Pancreas (tissue), 10 donors: ENCODE results near the gene THPO. TPM values are rescaled to one million over a fixed set of nuclear protein-coding genes. Genes with fewer than 3 reads are reported as not detected.

Experiments
- ATAC-seq, 4 donors: fragments of 200-7000 bp; cut with Tn5 transposase; one replicate each; pipeline versions ENCODE4 v1.8.0 to v1.9.1; 2020; ENCODE audit warnings: mild to moderate bottlenecking in 4 of 4, moderate library complexity in 4 of 4
- DNase-seq, 6 donors: peaks; one replicate each; pipeline ENCODE4 v3.0.0-alpha.2; 2020
- FAIRE-seq: peaks from 2 replicates; lab custom pipeline; 2012; peaks lifted over from hg19 to GRCh38; lab: Jason Lieb, UNC
- H3K27ac ChIP-seq, 4 donors: fragments of 200-600 bp; sonication (generic); 1 replicate in 3 of 4; 2 replicates in 1 of 4; pipeline versions ENCODE4 v1.5.0 to v1.8.0; 2020
- H3K27me3 ChIP-seq, 4 donors: fragments of 200-600 bp; one replicate each; pipeline ENCODE4 v1.8.0; 2021
- H3K36me3 ChIP-seq, 3 donors: fragments of 200-600 bp; sonication (generic) in 1 of 3; one replicate each; pipeline versions ENCODE4 v1.5.0 to v1.8.0; 2020 to 2021
- H3K4me1 ChIP-seq, 3 donors: fragments of 200-600 bp; one replicate each; pipeline ENCODE4 v1.8.0; 2021
- H3K4me3 ChIP-seq, 4 donors: fragments of 200-600 bp; sonication (generic) in 2 of 4; one replicate each; pipeline versions ENCODE4 v1.5.0 to v1.8.0; 2020 to 2021
- H3K9me3 ChIP-seq, 4 donors: fragments of 200-600 bp; one replicate each; pipeline ENCODE4 v1.8.0; 2021
- WGBS, 2 donors: extraction: QIAGEN DNeasy Blood & Tissue Kit; methylation state at CpG; one replicate each; pipeline ENCODE4 v1.1.7; 2013; 5-methylcytosine and 5-hydroxymethylcytosine counted together
- intact Hi-C, 3 donors: fragments of 100-400 bp; cut with DNase I; formaldehyde crosslinking; loops; one replicate each; pipeline versions ENCODE4 v1.11.1 to v1.14.2; 2022
- polyA plus RNA-seq, 2 donors: library from polyadenylated mRNA; stranded (reverse); fragments of 200-250 nt; gene quantifications; one replicate each; pipeline ENCODE4 v1.2.3, GENCODE V29; 2013
- total RNA-seq, 6 donors: library from RNA; stranded (reverse); fragmentation: NEBNext Ultra II Directional in 4 of 6; extraction: Animal tissue kit (Norgen Biotek cat#: 25700) in 4 of 6; gene quantifications; one replicate each; pipeline versions ENCODE4 v1.2.1 to v1.2.4, GENCODE V29; 2021 to 2023
- TF ChIP-seq, protein P1 (sequence below), 4 donors: fragments of 200-600 bp; sonication (generic) in 3 of 4; IDR thresholded peaks; one replicate each; pipeline versions ENCODE4 v1.5.0 to v1.8.0; 2021; ENCODE audit warnings: antibody characterized with exemption in 4 of 4
- donor health status: healthy with polysubstance abuse.
- donor health status: DM: no; HTN: no; CAD: no; lungs with moderate emphysema.
- donor health status: DM: no; HTN: no; CAD: no.
- donor health status: control.
- donor health status: control.
- donor health status: Bipolar disorder and iron deficiency.
- donor health status: DM: yes; HTN: yes; CAD: no.
- donor health status: DM: no; HTN: no; CAD: no.
- donor health status: DM: no; HTN: no; CAD: no.
- donor health status: DM: yes; HTN: yes; CAD: no.

THPO gene
- total and polyA plus RNA-seq, 8 donors: 0.28 to 1.3 (median 0.54) TPM; not detected in 1

DNA sequence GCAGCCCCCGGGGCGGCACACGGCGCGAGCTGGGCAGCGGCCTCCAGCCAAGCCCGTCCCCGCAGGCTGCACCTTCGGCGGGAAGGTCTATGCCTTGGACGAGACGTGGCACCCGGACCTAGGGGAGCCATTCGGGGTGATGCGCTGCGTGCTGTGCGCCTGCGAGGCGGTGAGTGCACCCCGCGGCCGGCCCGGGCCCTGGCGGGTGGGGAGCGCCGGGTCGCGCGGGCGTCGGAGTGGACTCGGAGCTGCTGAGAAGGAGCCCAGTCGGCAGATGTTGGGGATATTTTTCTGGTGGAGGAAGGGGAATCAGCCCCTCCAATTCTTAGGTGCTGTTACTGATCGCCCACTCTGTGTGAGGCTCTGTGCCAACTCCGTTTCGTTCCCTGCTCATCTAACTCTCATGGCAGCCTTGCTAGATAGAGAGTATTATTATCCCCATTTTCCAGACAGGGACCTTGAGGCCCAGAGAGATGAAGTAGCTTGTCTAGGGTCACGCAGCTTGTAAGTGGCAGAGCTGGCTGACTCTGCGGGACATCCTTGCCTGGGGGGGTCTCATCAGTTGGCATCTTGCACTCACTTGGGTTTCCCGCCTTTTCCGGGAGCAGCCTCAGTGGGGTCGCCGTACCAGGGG is 2.7 kb upstream of the THPO start:
- intact Hi-C loops: loop anchor here in 1 of 3 donors (10.0 kb wide), 1 partner anchor 154 kb away; no protein-coding TSS in a partner anchor
- WGBS, 2 donors: 5 to 6% methylated on average over 32 to 42 of the region's 42 CpGs
- peaks cover 7 to 15% (median 10%) of the 10 kb centered on the region in 3 donors for H3K4me1 ChIP-seq
- no peak for FAIRE-seq
- peak overlapping the region; percentile 21 to 52 (median 39) for H3K4me3 ChIP-seq
- ATAC-seq: peak in 1 of 4 donors; percentile 20
- TF ChIP-seq, protein P1, sequence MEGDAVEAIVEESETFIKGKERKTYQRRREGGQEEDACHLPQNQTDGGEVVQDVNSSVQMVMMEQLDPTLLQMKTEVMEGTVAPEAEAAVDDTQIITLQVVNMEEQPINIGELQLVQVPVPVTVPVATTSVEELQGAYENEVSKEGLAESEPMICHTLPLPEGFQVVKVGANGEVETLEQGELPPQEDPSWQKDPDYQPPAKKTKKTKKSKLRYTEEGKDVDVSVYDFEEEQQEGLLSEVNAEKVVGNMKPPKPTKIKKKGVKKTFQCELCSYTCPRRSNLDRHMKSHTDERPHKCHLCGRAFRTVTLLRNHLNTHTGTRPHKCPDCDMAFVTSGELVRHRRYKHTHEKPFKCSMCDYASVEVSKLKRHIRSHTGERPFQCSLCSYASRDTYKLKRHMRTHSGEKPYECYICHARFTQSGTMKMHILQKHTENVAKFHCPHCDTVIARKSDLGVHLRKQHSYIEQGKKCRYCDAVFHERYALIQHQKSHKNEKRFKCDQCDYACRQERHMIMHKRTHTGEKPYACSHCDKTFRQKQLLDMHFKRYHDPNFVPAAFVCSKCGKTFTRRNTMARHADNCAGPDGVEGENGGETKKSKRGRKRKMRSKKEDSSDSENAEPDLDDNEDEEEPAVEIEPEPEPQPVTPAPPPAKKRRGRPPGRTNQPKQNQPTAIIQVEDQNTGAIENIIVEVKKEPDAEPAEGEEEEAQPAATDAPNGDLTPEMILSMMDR (IDR thresholded peaks at IDR 0.05): no peak
- no peak overlapping the region for H3K27ac ChIP-seq
- no peaks in the 10 kb centered on the region for H3K36me3 ChIP-seq
- peak in 2 of 6 donors; percentile 73 to 79 for DNase-seq
- no peaks in the 10 kb centered on the region for H3K9me3 ChIP-seq
- no peaks in the 10 kb centered on the region for H3K27me3 ChIP-seq

DNA sequence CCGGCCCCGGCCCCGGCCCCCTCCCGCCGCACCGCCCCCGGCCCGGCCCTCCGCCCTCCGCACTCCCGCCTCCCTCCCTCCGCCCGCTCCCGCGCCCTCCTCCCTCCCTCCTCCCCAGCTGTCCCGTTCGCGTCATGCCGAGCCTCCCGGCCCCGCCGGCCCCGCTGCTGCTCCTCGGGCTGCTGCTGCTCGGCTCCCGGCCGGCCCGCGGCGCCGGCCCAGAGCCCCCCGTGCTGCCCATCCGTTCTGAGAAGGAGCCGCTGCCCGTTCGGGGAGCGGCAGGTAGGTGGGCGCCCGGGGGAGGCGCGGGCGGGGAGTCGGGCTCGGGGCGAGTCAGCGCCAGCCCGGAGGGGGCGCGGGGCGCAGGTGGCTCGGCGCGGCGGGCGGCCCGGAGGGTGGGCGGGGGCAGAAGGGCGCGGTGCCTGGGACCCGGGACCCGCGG is 2.2 kb upstream of the THPO start:
- no peaks in the 10 kb centered on the region for H3K9me3 ChIP-seq
- peaks cover 7 to 15% (median 10%) of the 10 kb centered on the region in 3 donors for H3K4me1 ChIP-seq
- ATAC-seq (peak; percentile 61 to 83 (median 74)), FAIRE-seq (no peak), DNase-seq (peak; percentile 69 to 92 (median 83))
- H3K4me3 ChIP-seq: peak overlapping the region; percentile 21 to 52 (median 39)
- WGBS, 2 donors: 0 to 1% methylated on average over 3 to 54 of the region's 62 CpGs
- no peaks in the 10 kb centered on the region for H3K27me3 ChIP-seq
- intact Hi-C loops: loop anchor here in 1 of 3 donors (10.0 kb wide), 1 partner anchor 155 kb away; no protein-coding TSS in a partner anchor
- H3K27ac ChIP-seq: no peak overlapping the region
- no peaks in the 10 kb centered on the region for H3K36me3 ChIP-seq
- TF ChIP-seq, protein P1 (IDR thresholded peaks at IDR 0.05): no peak

DNA sequence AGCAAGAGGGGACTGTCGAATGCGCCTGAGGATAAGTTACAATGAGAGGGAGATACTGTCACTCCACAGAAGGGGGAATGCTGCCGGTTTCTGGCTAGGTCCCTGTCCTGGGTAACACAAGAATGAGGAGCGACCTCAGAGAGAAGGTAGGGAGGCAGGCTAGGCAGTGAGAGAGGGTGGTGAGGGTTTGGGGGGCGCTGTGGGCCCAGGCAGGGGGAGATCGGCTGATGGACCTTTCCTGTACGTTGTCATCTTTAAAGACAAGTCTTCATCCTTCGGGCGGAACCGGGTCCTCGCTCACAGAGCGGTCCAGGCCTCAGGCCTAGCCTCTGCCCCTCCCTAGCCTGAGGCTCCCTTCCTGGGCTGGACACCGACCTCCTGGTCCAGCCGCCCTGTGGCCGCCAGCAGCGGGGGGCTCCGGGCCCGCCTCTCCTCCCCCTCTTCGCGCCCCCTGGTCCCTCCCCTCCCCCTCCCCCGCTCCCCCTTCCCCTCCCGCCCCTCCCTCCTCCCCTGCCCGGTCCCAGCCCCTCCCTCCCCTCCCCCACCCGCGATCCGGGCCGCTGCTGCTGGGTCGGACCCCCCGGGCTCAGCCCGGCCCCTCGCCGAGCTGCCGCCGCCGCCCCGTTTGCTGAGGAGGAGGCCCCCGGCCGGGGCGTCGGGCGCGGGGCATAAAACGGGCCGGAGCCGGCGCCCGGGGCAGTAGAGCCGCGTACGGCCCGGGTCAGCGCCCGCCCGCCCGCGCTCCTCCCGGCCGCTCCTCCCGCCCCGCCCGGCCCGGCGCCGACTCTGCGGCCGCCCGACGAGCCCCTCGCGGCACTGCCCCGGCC is 1.6 kb upstream of the THPO start, which contains the start of gene CHRD:
Gene CHRD (plus strand): TSS at position 697 of the 827 bp plus-strand sequence. CDS start 265 bp downstream, outside the sequence.
- intact Hi-C loops: loop anchor here in 2 of 3 donors (5.0 to 10.0 kb wide), 2 partner anchors 155 to 158 kb away; no protein-coding TSS in a partner anchor
- 19 to 70% methylated on average over 14 to 65 of the region's 71 CpGs for WGBS, 2 donors
- TF ChIP-seq, protein P1 (IDR thresholded peaks at IDR 0.05): no peak
- H3K27ac ChIP-seq: peak within 1 kb of the TSS in 2 of 4 donors; percentile 57 to 80
- H3K4me3 ChIP-seq: peak within 1 kb of the TSS; percentile 21 to 52 (median 39)
- H3K9me3 ChIP-seq: no peaks in the 10 kb centered on the region
- H3K27me3 ChIP-seq: no peaks in the 10 kb centered on the region
- H3K36me3 ChIP-seq: no peaks in the 10 kb centered on the region
- DNase-seq: peak in 3 of 6 donors; percentile 29 to 72 (median 63)
- ATAC-seq: peak in 2 of 4 donors; percentile 13 to 14
- no peak for FAIRE-seq
- H3K4me1 ChIP-seq: peaks cover 7 to 15% (median 10%) of the 10 kb centered on the region in 3 donors

DNA sequence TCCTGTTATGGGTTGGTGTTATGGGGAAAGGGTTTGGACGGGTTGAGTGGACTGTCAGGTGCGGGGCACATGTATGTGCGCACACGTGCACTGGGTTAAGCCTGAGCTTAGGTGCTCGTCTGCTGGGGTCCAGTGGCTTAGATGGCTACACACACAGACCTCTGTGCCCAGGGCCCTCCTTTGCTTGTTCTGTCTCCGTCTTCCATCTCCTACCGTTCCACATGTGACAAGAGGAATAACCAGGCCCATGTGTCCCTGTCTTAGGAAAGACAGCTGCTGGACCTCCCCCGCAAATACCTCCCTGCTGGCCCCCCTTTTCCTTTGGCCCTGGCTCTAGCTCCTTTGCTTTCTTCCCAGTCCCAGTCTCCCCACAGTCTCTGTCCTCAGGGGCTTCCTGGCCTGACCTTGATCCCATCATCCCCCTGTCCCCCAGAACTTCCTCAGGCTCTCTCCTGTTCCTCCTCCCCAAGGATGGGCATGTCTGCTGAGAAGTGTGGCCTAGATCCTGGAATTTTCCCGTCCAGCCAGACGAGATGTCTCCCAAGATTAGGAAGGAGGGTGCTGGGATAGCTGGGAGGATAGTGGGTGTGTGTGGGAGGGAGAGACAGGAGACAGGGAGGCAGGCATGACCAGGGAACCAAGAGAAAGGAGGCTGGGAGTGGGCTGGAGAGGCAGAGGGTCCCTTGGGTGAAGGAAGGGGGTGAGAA is 797 bp upstream of the THPO start:
- 86 to 87% methylated on average over 10 of the region's 10 CpGs for WGBS, 2 donors
- intact Hi-C loops: loop anchor here in 1 of 3 donors (5.0 kb wide), 1 partner anchor 158 kb away; no protein-coding TSS in a partner anchor
- ATAC-seq: no peak
- peak in 2 of 6 donors; percentile 22 to 51 for DNase-seq
- Histone ChIP-seq H3K36me3 (no peaks in the 10 kb centered on the region), H3K27me3 (no peaks in the 10 kb centered on the region), H3K27ac (peak overlapping the region in 2 of 4 donors; percentile 57 to 80), H3K4me3 (no peak overlapping the region), H3K9me3 (no peaks in the 10 kb centered on the region), H3K4me1 (peaks cover 7 to 15% (median 10%) of the 10 kb centered on the region in 3 donors)
- FAIRE-seq: no peak
- TF ChIP-seq, protein P1 (IDR thresholded peaks at IDR 0.05): no peak
